ENCODE results near the gene RGS1. TPM values are rescaled to one million over a fixed set of nuclear protein-coding genes. Genes with fewer than 3 reads are reported as not detected.
A peak's percentile ranks its signal among the peaks of the same experiment; 100 is the strongest.

The RGS1 gene
- total RNA-seq, 1 experiment from 2014 or later, result 0.11 TPM

DNA sequence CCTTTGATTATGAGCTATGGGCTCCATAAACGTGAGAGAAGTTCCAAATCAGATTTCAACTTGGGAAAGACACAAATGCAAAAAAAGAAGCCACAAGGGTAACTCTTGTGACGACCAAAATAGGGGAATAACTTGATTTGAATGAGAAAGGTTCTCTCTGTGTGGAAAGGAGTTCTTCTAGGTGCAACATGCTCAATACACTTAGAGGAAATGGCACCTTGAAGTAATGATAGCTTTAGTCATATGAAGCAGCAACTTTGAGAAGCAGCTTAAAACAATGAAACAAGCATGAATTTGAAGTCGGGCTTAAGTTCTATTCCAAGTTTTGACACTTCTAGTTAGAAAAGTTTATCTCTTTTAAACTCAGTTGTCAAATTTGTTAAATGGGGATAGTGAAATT lies 21.8 kb upstream of the RGS1 start:
- DNase-seq (ENCODE audit: low read depth), result no peak

- no peak for DNase-seq (ENCODE audit: low read depth)
Measured at GRCh38 chr1:192554904-192555303, 20.7 kb upstream of the RGS1 start.

DNA sequence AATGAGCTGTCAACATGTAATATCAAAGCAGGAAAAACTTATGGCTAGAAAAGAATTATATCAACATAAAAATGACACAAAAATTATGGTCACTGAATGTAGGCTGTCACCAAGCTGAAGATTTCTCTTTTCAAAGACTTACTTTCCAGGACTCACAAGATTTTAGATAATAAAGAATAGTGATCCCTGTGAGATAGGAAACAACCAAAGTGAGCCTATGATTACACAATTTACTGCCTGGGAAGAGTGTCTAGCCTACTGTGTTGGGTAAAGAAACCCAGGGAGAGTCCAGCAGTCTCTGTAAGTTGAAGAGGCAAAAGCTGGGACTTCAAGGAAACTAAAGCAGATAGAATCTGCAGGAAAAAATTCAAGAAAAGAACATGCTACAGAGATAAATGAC lies 20.2 kb upstream of the RGS1 start:
- no peak for DNase-seq (ENCODE audit: low read depth)

- DNase-seq (ENCODE audit: low read depth), result peak; percentile 70
Measured at GRCh38 chr1:192557841-192558595, 17.6 kb upstream of the RGS1 start.

DNA sequence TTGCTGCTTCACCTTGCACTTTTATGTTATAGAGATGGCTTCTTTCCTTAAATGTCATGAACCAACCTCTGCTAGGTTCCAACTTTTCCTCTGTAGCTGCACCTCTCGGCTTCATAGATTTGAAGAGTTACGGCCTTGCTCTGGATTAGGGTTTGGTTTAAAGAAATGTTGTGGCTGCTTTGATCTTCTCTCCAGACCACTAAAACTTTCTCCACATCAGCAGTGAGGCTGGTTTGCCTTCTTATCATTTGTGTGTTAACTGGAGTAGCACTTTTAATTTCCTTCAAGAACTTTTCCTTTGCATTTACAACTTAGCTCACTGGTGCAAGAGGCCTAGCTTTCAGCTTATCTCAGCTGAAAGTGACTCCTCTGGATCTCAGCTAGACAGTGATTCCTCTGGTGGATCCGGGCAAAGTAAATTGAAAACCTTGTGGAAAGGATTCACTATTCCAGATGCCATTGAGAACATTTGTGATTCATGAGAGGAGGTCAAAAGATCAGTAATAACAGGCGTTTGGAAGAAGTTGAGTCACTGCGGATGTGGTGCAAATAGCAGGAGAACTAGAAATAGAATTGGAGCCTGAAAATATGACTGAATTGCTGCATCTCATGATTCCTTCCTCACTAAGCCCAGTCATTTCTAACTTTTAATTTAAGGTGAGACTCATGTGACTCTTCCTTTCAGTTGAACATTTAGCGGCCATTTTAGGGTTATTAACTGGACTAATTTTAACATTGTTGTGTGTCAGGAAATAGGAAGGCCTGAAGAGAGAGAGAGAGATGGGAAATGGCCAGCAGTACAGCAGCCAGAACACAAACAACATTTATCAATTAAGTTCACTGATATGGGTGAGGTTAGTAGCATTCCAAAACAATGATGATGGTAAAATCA lies 16.2 kb upstream of the RGS1 start:
- peak; percentile 100 for DNase-seq (ENCODE audit: low read depth)

- no peak for DNase-seq (ENCODE audit: low read depth)
Measured at GRCh38 chr1:192561301-192561700, 14.3 kb upstream of the RGS1 start.

DNA sequence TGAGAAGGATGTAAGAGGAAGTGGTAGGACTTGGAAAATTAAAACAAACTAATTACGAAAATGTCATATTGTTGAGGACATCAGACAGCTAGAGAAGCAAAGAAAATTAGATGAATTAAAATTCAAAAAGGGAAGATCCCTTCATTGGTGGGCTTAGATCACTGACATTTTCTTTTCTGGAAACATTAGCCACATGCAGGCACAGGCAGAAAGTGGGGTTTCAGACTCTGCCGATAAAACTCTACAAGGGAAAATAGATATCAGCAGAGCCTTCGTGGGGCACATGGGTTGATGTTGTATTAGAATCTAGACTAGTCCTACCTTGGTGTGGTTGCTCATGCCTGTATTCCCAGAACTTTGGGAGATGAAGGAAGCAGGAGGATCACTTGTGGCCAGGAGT lies 12.4 kb upstream of the RGS1 start:
- no peak for DNase-seq (ENCODE audit: low read depth)

GRCh38 chr1:192564099-192564498 lies 11.5 kb upstream of the RGS1 start:
- no peak for DNase-seq (ENCODE audit: low read depth)

- DNase-seq (ENCODE audit: low read depth), result peak; percentile 35
Measured at GRCh38 chr1:192565946-192566345, 9.6 kb upstream of the RGS1 start.

DNA sequence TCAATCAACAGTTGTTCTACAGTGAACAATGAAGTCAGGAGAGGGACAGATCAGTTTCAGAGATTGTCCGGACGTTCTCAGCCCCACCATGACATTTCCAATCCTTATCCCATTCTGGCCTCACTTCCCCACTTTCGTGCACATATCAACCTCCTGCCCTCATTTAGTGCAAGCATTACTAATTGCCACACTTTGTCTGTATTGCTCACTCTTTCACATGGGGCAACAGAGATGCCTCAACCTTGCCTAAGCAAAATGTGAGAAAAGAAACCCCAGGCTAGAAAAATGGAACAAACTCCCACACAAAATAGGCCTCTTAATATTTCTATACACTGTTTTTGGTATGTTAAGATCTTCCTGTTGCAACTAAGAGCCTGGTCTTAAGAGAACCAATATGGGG lies 8.9 kb upstream of the RGS1 start:
- no peak for DNase-seq (ENCODE audit: low read depth)

DNA sequence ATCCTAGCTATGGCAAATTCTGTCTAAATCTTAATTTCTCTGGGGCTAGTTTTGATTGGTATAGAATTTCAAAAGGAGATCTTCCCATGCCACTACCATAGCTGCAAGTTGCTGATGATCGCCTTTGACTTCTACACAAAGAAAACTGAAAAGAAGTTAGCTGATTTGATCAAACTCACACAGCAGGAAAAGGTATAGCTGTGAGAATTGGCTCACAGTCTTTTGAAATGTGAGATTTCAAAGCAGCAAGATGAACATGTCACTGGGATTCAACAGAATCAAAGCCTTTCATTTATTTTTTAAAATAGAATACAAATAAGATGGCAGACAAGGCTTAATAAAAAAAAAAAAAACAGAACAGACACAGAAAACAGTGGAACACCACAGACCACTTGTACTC lies 7.5 kb upstream of the RGS1 start:
- no peak for DNase-seq (ENCODE audit: low read depth)

- DNase-seq (ENCODE audit: low read depth), result no peak
Measured at GRCh38 chr1:192571668-192572067, 3.9 kb upstream of the RGS1 start.

GRCh38 chr1:192573499-192573898 lies 2.1 kb upstream of the RGS1 start:
- peak; percentile 90 for DNase-seq (ENCODE audit: low read depth)

DNA sequence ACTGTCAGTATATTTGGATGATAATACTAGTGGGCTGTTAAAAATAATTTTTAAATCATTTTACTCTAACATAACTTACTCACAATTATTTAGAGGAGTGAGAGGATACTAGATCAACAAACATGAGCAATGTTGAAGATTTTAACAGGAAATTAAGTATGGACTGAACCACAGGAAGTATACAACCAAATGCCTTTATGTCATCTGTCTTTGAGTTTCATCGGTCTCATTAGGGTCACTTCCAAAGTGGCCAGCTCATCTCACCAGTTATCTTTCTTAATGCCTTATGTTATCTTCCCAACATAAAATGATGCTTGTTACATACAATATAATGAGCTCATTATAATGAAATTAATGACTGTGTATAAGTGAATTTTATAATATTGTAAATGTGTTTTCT lies 1.5 kb upstream of the RGS1 start:
- DNase-seq (ENCODE audit: low read depth), result no peak

GRCh38 chr1:192576190-192577144 lies 894 bp downstream of the RGS1 start:
- no peak for DNase-seq (ENCODE audit: low read depth)

DNA sequence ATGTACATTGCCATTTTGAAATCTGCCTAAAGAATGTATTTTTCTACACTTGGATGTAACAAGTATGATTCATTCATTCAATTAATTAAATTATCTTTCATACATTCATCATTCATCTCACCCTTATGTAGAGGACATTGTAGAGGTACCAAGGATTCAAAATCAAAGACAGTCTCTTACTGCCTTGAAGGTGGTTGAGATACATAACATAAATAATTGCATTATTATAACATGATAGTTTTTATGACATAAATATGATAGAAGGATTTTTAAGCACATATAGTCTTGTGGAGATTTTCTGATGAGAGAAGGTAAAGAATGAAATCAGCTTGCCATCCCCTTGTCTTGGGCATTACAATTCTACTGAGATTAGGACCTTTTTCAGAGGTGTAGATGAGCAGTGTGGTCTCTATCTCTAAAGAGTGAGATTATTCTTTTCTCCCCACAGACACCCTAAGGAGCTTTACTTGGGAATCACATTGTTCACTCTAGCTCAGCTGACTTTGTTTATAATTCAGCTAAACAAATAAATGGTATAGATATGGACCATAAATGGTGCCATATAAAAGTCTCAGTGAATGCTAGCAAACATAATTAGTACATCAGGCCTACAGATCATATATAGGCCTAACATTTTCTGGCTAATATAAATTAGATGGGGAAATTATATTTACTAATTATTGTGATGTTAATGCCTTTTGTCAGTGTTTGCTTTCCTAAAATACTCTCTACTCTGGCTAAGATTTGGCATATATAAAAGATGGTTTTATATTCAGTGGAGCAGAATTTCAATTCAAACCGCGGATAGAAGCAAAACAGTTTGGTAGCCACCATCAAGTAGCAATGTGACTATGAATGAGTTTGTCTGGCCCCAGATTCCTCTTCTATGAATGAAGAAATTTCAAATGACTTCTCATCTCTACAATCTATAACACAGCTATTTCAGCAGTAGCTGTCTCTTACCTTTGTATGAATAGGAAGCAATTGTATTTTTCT lies 1.9 kb downstream of the RGS1 start:
- no peak for DNase-seq (ENCODE audit: low read depth)

DNA sequence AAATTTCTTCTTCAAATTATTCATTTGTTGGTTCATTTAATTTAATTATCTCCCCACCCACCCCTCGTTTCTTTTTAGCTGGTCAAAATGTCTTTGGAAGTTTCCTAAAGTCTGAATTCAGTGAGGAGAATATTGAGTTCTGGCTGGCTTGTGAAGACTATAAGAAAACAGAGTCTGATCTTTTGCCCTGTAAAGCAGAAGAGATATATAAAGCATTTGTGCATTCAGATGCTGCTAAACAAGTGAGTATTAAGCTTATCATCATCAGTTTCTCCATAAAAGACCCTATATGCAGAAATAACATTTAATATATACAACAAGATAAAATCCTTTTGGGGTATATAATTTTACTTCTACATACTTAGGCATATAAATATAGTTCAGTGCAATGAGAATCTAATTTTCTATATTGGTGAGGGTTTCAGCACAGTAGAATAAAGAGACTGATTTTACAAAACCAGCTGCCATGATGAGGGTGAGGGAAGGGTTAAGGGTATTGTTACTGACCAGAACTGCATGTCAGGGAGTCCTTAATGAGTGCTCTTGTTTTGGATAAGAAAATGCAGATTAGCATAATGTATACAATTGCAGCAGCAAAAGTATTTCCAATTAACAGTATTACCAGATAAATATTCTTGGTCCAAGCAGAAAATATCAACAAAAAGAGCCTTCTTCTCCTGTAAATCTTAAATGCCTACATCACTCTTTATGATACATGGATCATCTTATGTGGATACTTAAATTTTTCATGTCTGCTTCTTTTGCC lies 2.8 kb downstream of the RGS1 start:
- DNase-seq (ENCODE audit: low read depth), result no peak

GRCh38 chr1:192579010-192579738 lies 3.6 kb downstream of the RGS1 start:
- peak; percentile 89 for DNase-seq (ENCODE audit: low read depth)
